Measurements from ENCODE around the gene TMEM235. TPM values are rescaled to one million over a fixed set of nuclear protein-coding genes. Genes with fewer than 3 reads are reported as not detected.

TMEM235 gene
- total and polyA plus RNA-seq, 4 donors = 0.02 TPM; not detected in 3

GRCh38 chr17:78236362-78237127 lies 5.1 kb downstream of the TMEM235 start:
- 91% methylated on average over 20 of the region's 20 CpGs for WGBS
- Histone ChIP-seq H3K27me3 (ENCODE audit: control insufficient read depth in 4 of 4, insufficient read depth in 4 of 4, low read length in 3 of 4) (peaks cover 0 to 3% (median 0%) of the 10 kb centered on the region in 4 donors), H3K27ac (ENCODE audit: low read depth in 1 of 2, low read length in 2 of 2) (no peak overlapping the region), H3K4me3 (ENCODE audit: low read depth in 1 of 3, low read length in 3 of 3) (no peak overlapping the region), H3K9ac (ENCODE audit: low read depth in 1 of 2, low read length in 2 of 2) (no peak overlapping the region), H3K4me1 (ENCODE audit: control insufficient read depth in 4 of 4, insufficient read depth in 4 of 4, low read length in 3 of 4) (no peaks in the 10 kb centered on the region), H3K9me3 (ENCODE audit: control insufficient read depth in 4 of 4, low read length in 3 of 4) (no peaks in the 10 kb centered on the region), H3K36me3 (ENCODE audit: control insufficient read depth in 4 of 4, insufficient read depth in 3 of 4, low read depth in 1 of 4, low read length in 3 of 4) (no peaks in the 10 kb centered on the region)
- DNase-seq (ENCODE audit: low spot score) = no peak
- no peak for TF ChIP-seq HNF4A (conservative IDR thresholded peaks at IDR 0.05)
- no peak for TF ChIP-seq SP1 (IDR thresholded peaks at IDR 0.05)
- TF ChIP-seq NR2F2 (IDR thresholded peaks at IDR 0.05) = no peak
- no peak for TF ChIP-seq YY1 (IDR thresholded peaks at IDR 0.05)
- no peak for TF ChIP-seq GABPA (IDR thresholded peaks at IDR 0.05 in 1 of 2, conservative IDR thresholded peaks at IDR 0.05 in 1 of 2)
- no peak for TF ChIP-seq RAD21 (IDR thresholded peaks at IDR 0.05)
- no peak for TF ChIP-seq FOXA2 (IDR thresholded peaks at IDR 0.05)
- no peak for TF ChIP-seq HNF4G (IDR thresholded peaks at IDR 0.05)

DNA sequence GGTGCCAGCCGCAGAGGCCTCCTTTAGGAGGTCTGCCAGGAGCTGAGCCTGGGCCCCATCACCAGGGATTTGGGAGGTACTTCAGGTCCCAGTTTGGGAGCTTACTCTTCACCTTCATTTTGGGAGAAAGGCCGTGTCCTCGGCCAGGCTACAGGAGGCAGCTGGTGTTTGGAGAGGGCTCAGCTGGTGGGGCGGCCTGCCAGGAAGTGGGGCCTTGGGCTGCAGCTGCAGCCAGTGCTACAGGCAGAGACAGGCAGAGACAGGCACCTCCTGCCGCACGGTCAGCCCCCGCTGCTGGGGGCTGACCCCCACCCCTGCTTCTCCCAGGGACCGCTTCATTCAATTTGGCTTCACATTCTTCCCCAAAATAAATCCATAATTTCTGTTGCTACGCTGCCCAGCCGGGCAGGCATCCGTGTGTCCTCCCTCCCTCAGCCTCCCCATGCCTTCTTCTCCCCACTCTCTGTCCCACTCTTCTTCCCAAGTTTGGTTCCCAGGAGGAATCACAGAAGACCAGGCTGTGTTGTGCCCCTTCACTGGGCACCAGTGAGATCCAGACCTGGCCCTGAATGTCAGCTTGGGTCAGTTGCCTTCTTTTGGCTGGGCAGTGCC lies 6.1 kb downstream of the TMEM235 start:
- WGBS = 80% methylated on average over 11 of the region's 11 CpGs
- H3K9ac ChIP-seq (ENCODE audit: low read depth in 1 of 2, low read length in 2 of 2) = no peak overlapping the region

DNA sequence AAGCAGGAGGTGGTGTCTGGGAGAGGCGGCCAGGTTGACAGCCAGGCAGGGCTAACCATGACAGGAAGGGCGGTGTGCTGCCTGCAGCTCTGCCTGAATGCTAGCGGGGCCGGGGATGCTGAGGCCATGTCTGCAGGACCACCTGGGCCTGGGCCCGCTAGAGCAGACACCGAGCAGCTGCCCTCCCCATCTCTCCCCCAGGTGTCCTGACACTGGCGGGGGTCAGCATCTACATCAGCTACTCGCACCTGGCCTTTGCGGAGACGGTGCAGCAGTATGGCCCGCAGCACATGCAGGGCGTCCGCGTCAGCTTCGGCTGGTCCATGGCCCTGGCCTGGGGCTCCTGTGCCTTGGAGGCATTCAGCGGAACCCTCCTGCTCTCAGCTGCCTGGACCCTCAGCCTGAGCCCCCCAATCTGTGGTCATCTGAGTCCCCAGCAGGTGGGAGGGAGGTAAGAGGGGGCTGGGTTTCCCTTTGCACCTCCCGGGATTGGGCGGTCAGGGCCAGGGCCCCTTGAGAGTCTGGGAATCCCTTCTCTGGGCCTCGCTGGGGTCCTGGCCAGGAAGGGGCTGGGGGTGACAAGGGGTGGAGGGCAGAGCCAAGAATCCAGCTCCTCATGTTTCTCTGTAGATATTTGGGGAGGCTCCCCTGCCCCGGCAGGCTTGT lies 7.5 kb downstream of the TMEM235 start:
- H3K27me3 ChIP-seq (ENCODE audit: control insufficient read depth in 4 of 4, insufficient read depth in 4 of 4, low read length in 3 of 4) = no peaks in the 10 kb centered on the region
- H3K4me1 ChIP-seq (ENCODE audit: control insufficient read depth in 4 of 4, insufficient read depth in 4 of 4, low read length in 3 of 4) = no peaks in the 10 kb centered on the region
- H3K36me3 ChIP-seq (ENCODE audit: control insufficient read depth in 4 of 4, insufficient read depth in 3 of 4, low read depth in 1 of 4, low read length in 3 of 4) = no peaks in the 10 kb centered on the region
- TF ChIP-seq, protein P1, sequence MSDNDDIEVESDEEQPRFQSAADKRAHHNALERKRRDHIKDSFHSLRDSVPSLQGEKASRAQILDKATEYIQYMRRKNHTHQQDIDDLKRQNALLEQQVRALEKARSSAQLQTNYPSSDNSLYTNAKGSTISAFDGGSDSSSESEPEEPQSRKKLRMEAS (IDR thresholded peaks at IDR 0.05) = no peak
- TF ChIP-seq RAD21 (IDR thresholded peaks at IDR 0.05) = no peak
- TF ChIP-seq EGR1 (IDR thresholded peaks at IDR 0.05; ENCODE audit: low read depth in 2 of 2) = no peak
- TF ChIP-seq SP1 (IDR thresholded peaks at IDR 0.05) = no peak
- DNase-seq (ENCODE audit: low spot score) = no peak
- H3K9me3 ChIP-seq (ENCODE audit: control insufficient read depth in 4 of 4, low read length in 3 of 4) = no peaks in the 10 kb centered on the region
- 87% methylated on average over 20 of the region's 20 CpGs for WGBS
- H3K27ac ChIP-seq (ENCODE audit: low read depth in 1 of 2, low read length in 2 of 2) = no peak overlapping the region
- no peak overlapping the region for H3K4me3 ChIP-seq (ENCODE audit: low read depth in 1 of 3, low read length in 3 of 3)
- H3K9ac ChIP-seq (ENCODE audit: low read depth in 1 of 2, low read length in 2 of 2) = no peak overlapping the region

More for the DNA sequence above, 6.1 kb downstream of the TMEM235 start:
- TF ChIP-seq NR2F2 (IDR thresholded peaks at IDR 0.05) (no peak), YY1 (IDR thresholded peaks at IDR 0.05) (no peak), RXRA (IDR thresholded peaks at IDR 0.05) (no peak), JUND (IDR thresholded peaks at IDR 0.05) (no peak), TAF1 (conservative IDR thresholded peaks at IDR 0.05) (no peak), CTCF (IDR thresholded peaks at IDR 0.05; ENCODE audit: low read depth, low read length, missing input control) (no peak)
- Histone ChIP-seq H3K9me3 (ENCODE audit: control insufficient read depth in 4 of 4, low read length in 3 of 4) (no peaks in the 10 kb centered on the region), H3K4me1 (ENCODE audit: control insufficient read depth in 4 of 4, insufficient read depth in 4 of 4, low read length in 3 of 4) (no peaks in the 10 kb centered on the region), H3K27me3 (ENCODE audit: control insufficient read depth in 4 of 4, insufficient read depth in 4 of 4, low read length in 3 of 4) (peaks cover 0 to 3% (median 0%) of the 10 kb centered on the region in 4 donors), H3K36me3 (ENCODE audit: control insufficient read depth in 4 of 4, insufficient read depth in 3 of 4, low read depth in 1 of 4, low read length in 3 of 4) (no peaks in the 10 kb centered on the region), H3K27ac (ENCODE audit: low read depth in 1 of 2, low read length in 2 of 2) (no peak overlapping the region), H3K4me3 (ENCODE audit: low read depth in 1 of 3, low read length in 3 of 3) (no peak overlapping the region)
- DNase-seq (ENCODE audit: low spot score) = no peak

All from liver (tissue), 9 donors.